ENCODE results near the gene ALKAL2.

DNA sequence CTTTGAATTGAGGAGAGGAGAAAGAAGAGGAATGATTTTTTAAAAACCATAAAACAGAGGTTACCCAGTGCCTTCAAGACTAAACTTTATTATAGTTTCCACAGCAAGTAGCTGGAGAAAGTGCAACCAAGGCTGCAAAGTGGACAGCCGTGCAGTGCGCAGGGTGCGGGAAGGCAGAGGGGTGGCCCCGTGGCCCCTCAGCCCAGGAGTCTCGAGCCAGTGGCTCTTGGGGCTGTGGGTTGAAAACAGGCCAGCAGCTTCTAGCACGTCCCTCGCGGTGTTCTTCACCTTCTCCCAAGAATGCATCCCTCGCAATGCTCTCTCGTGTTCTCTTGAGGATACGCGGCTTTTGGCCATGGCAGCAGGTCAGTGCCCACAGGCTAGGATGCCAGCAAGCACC, 28.5 kb upstream of the ALKAL2 start:
- TF ChIP-seq, protein P1, sequence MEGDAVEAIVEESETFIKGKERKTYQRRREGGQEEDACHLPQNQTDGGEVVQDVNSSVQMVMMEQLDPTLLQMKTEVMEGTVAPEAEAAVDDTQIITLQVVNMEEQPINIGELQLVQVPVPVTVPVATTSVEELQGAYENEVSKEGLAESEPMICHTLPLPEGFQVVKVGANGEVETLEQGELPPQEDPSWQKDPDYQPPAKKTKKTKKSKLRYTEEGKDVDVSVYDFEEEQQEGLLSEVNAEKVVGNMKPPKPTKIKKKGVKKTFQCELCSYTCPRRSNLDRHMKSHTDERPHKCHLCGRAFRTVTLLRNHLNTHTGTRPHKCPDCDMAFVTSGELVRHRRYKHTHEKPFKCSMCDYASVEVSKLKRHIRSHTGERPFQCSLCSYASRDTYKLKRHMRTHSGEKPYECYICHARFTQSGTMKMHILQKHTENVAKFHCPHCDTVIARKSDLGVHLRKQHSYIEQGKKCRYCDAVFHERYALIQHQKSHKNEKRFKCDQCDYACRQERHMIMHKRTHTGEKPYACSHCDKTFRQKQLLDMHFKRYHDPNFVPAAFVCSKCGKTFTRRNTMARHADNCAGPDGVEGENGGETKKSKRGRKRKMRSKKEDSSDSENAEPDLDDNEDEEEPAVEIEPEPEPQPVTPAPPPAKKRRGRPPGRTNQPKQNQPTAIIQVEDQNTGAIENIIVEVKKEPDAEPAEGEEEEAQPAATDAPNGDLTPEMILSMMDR (IDR thresholded peaks at IDR 0.05), result no peak
- TF ChIP-seq POLR2A (IDR thresholded peaks at IDR 0.05), result no peak

Measured in lower leg skin (tissue), 3 donors.